Testis (tissue), 2 donors: Measurements from ENCODE around the gene GPC4.

ENCODE experiments used
- CTCF ChIP-seq, 3 experiments: fragments of 450-650 bp in 2 of 3; fragments of 200-600 bp in 1 of 3; sonication (generic) in 1 of 3; IDR thresholded peaks; one replicate each; pipeline ENCODE4 v1.5.1; 2016 to 2019; ENCODE audit warnings: antibody characterized with exemption in 3 of 3, mild to moderate bottlenecking in 2 of 3, moderate library complexity in 1 of 3
- POLR2A ChIP-seq: fragments of 450-650 bp; IDR thresholded peaks from one replicate; pipeline ENCODE4 v1.6.1; 2017; ENCODE audit warnings: antibody characterized with exemption, mild to moderate bottlenecking, moderate library complexity

GRCh38 chrX:133440797-133441163, 25.5 kb upstream of the GPC4 start:
- TF ChIP-seq CTCF (IDR thresholded peaks at IDR 0.05) (no peak), POLR2A (no peak)
